ENCODE results near the gene NHSL1. TPM values are rescaled to one million over a fixed set of nuclear protein-coding genes. Genes with fewer than 3 reads are reported as not detected.

Gene NHSL1
- total and polyA plus RNA-seq, 2 of the 8 experiments (the other 6 are each of a cell fraction or from before 2014, with no cell fraction given), result 7.2 to 32.4 TPM

- DNase-seq (ENCODE audit: low read depth in 1 of 2, low spot score in 2 of 2) (no peak), FAIRE-seq (no peak)
- Histone ChIP-seq H3K27ac (ENCODE audit: low read depth, low read length) (no peak overlapping the region), H2BK5ac (ENCODE audit: low read depth, low read length) (no peak overlapping the region), H3K4ac (replicated peaks; ENCODE audit: insufficient read length, low read depth, low read length) (no peak overlapping the region), H3K27me3 (replicated peaks in 1 of 4; ENCODE audit: control insufficient read depth in 3 of 4, extremely low read depth in 1 of 4, insufficient read depth in 3 of 4, low read length in 3 of 4) (no peaks in the 10 kb centered on the region), H2AK5ac (ENCODE audit: low read depth, low read length) (no peak overlapping the region), H2BK120ac (replicated peaks; ENCODE audit: low read depth, low read length) (no peak overlapping the region), H3K79me2 (ENCODE audit: control insufficient read depth in 1 of 2, insufficient read depth in 2 of 2, low read length in 2 of 2) (no peaks in the 10 kb centered on the region), H3K56ac (replicated peaks; ENCODE audit: insufficient read length, low read depth, low read length) (no peak overlapping the region), H4K8ac (ENCODE audit: extremely low read depth, insufficient read depth, low read length) (no peak overlapping the region), H2AFZ (ENCODE audit: low read length) (no peak overlapping the region), H3K9me3 (ENCODE audit: insufficient read depth in 2 of 2, low read depth in 1 of 2, low read length in 1 of 2) (no peaks in the 10 kb centered on the region), H3K4me2 (ENCODE audit: insufficient read depth in 1 of 2, low read depth in 2 of 2, low read length in 2 of 2) (no peak overlapping the region), H4K5ac (ENCODE audit: insufficient read length, low read depth, low read length) (no peak overlapping the region), H3K9ac (replicated peaks in 1 of 4; ENCODE audit: extremely low read depth in 1 of 4, low read depth in 3 of 4, low read length in 3 of 4) (no peak overlapping the region), H3K4me3 (ENCODE audit: extremely low read depth in 1 of 4, insufficient read depth in 2 of 4, low read depth in 3 of 4, low read length in 4 of 4) (no peak overlapping the region), H3K23me2 (ENCODE audit: low read depth, low read length) (no peaks in the 10 kb centered on the region), H2BK15ac (ENCODE audit: low read length) (no peak overlapping the region), H3K14ac (ENCODE audit: insufficient read length) (no peak overlapping the region), H4K91ac (replicated peaks; ENCODE audit: insufficient read length, low read length) (no peak overlapping the region), H3K18ac (ENCODE audit: extremely low read depth, low read length) (no peak overlapping the region), H3K23ac (ENCODE audit: insufficient read length) (no peak overlapping the region), H3K36me3 (ENCODE audit: control insufficient read depth in 2 of 4, insufficient read depth in 4 of 4, low read length in 3 of 4) (peaks cover 0 to 6% (median 2%) of the 10 kb centered on the region in 4 experiments; a peak in 5 of 8 replicates), H3K79me1 (ENCODE audit: low read depth, low read length) (peaks cover 4% of the 10 kb centered on the region), H2BK12ac (ENCODE audit: low read depth, low read length) (no peak overlapping the region), H4K20me1 (replicated peaks in 1 of 2; ENCODE audit: control insufficient read depth in 1 of 2, insufficient read depth in 2 of 2, low read length in 2 of 2) (no peaks in the 10 kb centered on the region), H3K4me1 (replicated peaks in 1 of 4; ENCODE audit: control insufficient read depth in 3 of 4, insufficient read depth in 4 of 4, low read length in 3 of 4) (peaks cover 0 to 3% (median 0%) of the 10 kb centered on the region in 4 experiments; a peak in 2 of 7 replicates), H2BK20ac (ENCODE audit: low read length) (no peak overlapping the region)
- 92% methylated on average over 3 of the region's 3 CpGs; no CpG with 5 or more reads in 1 of the 2 experiments for WGBS, 2 experiments (ENCODE audit: extremely low coverage in 1 of 2, insufficient coverage in 1 of 2, insufficient read length in 1 of 2, insufficient replicate concordance in 2 of 2, low coverage in 1 of 2, low lambda C conversion rate in 2 of 2, missing lambda C conversion rate in 1 of 2)
- ChIA-PET POLR2A (ENCODE audit: partially characterized antibody) (no interaction called here), CTCF (ENCODE audit: partially characterized antibody) (interaction anchor here (0.9 to 6.1 kb wide), 2 partner anchors 21 to 58 kb away, joined by 3 to 35 read pairs; no protein-coding TSS in a partner anchor)
- TF ChIP-seq KDM1A (IDR thresholded peaks at IDR 0.05; ENCODE audit: borderline replicate concordance, low read length) (peak; percentile 66; the same call in 1 of the 2 replicates), KDM5A (IDR thresholded peaks at IDR 0.05; ENCODE audit: low read length) (no peak)
Measured at GRCh38 chr6:138451043-138451442, 48.3 kb downstream of the NHSL1 start.
